Right atrium auricular region (tissue), 2 donors: ENCODE measurements around the gene GRIK5. TPM values are rescaled to one million over a fixed set of nuclear protein-coding genes. Genes with fewer than 3 reads are reported as not detected.

Experiments used
- DNase-seq: peaks from one replicate; pipeline ENCODE4 v3.0.0-alpha.2; 2019; ENCODE audit warnings: low spot score
- H3K27ac ChIP-seq, 2 donors: fragments of 200-600 bp; sonication (generic); 1 replicate in 1 of 2; 2 replicates in 1 of 2; pipeline ENCODE4 v1.5.1; 2016 to 2019
- H3K27me3 ChIP-seq, 2 donors: fragments of 200-600 bp; sonication (generic); one replicate each; pipeline versions ENCODE4 v1.5.1 to v1.6.0; 2017 to 2019
- H3K36me3 ChIP-seq: fragments of 200-600 bp; sonication (generic); one replicate; pipeline ENCODE4 v1.5.1; 2016
- H3K4me1 ChIP-seq, 2 donors: fragments of 200-600 bp; sonication (generic); one replicate each; pipeline versions ENCODE4 v1.5.1 to v1.6.0; 2017 to 2019
- H3K4me3 ChIP-seq, 2 donors: fragments of 200-600 bp; sonication (generic); 1 replicate in 1 of 2; 2 replicates in 1 of 2; pipeline ENCODE4 v1.5.1; 2017 to 2019; ENCODE audit warnings: mild to moderate bottlenecking in 1 of 2, moderate library complexity in 1 of 2
- H3K9me3 ChIP-seq, 2 donors: fragments of 200-600 bp; sonication (generic); one replicate each; pipeline ENCODE4 v1.5.1; 2019
- total RNA-seq, 2 donors: library from RNA; depleted of rRNA; stranded (reverse); fragments of >200 nt; gene quantifications; one replicate each; pipeline ENCODE4 v1.1.0, GENCODE V29; 2016
- TF ChIP-seq, protein P1 (sequence below), 2 donors: fragments of 200-600 bp; sonication (generic); IDR thresholded peaks; one replicate each; pipeline ENCODE4 v1.5.1; 2019; ENCODE audit warnings: antibody characterized with exemption in 2 of 2

The GRIK5 gene
- total RNA-seq, 2 donors from 2014 or later: 8.1 to 17.1 TPM

DNA sequence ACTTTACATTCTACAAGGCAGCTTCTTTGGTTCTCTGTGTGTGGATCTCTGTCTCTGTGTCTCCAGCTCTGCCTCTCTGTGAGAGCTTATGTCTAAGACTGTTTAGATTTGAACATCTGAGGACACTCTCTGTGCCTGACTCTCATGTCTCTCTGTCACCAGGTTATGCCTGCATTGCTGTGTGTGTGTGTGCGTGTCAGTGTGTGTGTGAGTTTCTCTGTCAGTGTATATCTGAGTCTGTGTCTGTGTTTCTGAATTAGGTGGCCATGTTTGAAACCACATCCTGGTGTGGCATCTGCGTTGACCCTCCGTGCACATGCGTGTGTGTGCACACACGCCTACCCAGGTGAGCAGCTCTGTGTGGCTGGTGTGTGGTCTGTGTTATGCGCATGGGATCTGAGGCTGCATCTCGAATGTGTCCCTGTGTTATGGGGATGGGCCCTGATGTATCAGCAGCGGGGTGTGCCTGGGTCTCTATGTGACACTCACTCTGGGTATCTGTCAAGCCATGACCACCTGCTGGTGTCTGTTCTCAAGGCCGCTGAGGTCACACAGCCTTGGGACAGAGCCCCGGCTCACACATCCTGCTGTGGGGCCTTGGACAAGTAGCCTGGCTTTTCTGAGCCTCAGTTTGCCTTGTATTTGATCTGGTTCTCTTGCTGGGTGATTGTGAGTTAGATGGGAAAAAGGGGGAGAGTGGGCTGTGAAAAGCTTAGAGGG is 82.7 kb downstream of the GRIK5 start:
- Histone ChIP-seq H3K4me3 (no peak overlapping the region), H3K4me1 (peaks cover 0 to 14% of the 10 kb centered on the region in 2 donors), H3K27me3 (no peaks in the 10 kb centered on the region), H3K9me3 (no peaks in the 10 kb centered on the region), H3K36me3 (peaks cover 29% of the 10 kb centered on the region), H3K27ac (no peak overlapping the region)
- TF ChIP-seq, protein P1, sequence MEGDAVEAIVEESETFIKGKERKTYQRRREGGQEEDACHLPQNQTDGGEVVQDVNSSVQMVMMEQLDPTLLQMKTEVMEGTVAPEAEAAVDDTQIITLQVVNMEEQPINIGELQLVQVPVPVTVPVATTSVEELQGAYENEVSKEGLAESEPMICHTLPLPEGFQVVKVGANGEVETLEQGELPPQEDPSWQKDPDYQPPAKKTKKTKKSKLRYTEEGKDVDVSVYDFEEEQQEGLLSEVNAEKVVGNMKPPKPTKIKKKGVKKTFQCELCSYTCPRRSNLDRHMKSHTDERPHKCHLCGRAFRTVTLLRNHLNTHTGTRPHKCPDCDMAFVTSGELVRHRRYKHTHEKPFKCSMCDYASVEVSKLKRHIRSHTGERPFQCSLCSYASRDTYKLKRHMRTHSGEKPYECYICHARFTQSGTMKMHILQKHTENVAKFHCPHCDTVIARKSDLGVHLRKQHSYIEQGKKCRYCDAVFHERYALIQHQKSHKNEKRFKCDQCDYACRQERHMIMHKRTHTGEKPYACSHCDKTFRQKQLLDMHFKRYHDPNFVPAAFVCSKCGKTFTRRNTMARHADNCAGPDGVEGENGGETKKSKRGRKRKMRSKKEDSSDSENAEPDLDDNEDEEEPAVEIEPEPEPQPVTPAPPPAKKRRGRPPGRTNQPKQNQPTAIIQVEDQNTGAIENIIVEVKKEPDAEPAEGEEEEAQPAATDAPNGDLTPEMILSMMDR (IDR thresholded peaks at IDR 0.05): no peak
- DNase-seq: no peak

DNA sequence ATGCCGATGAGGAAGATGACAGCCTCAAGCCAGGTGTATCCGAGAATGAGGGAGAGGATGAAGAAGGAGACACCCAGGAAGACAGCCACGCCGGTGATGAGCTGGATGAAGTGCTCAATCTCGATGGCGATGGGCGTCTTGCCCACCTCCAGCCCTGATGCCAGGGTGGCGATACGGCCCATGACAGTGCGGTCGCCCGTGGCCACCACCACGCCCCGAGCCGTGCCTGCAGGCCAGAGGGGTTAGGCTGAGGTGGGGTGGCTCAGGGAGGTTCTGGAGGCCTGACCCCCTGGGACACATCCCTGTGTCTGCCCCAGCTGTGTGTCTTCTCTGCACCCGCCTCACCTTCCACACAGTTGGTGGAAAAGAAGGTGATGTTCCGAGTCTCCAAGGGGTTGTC is 85.0 kb downstream of the GRIK5 start:
- Histone ChIP-seq H3K9me3 (no peaks in the 10 kb centered on the region), H3K27ac (no peak overlapping the region), H3K36me3 (peaks cover 43% of the 10 kb centered on the region), H3K27me3 (no peaks in the 10 kb centered on the region), H3K4me1 (no peaks in the 10 kb centered on the region), H3K4me3 (no peak overlapping the region)
- no peak for DNase-seq
- TF ChIP-seq, protein P1 (IDR thresholded peaks at IDR 0.05): no peak

DNA sequence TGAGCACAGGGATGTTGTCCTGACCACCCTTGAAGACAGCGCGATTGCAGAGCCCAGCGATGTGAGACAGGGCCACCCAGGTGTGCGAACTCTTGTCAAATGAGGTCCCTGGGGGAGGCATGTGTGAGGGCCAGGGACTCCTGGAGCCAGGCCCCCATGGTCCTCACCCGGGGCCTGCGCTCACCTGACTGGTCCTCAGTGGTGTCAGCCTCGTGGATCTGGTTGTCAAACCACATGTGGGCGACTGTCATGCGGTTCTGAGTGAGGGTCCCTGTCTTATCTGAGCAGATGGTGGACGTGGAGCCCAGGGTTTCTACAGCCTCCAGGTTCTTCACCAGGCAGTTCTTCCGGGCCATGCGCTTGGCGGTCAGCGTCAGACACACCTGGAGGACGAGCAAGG is 88.3 kb downstream of the GRIK5 start:
- no peak overlapping the region for H3K27ac ChIP-seq
- H3K27me3 ChIP-seq: no peaks in the 10 kb centered on the region
- no peak overlapping the region for H3K4me3 ChIP-seq
- DNase-seq: no peak
- H3K9me3 ChIP-seq: no peaks in the 10 kb centered on the region
- peaks cover 0 to 4% of the 10 kb centered on the region in 2 donors for H3K4me1 ChIP-seq
- TF ChIP-seq, protein P1 (IDR thresholded peaks at IDR 0.05): no peak
- H3K36me3 ChIP-seq: peaks cover 45% of the 10 kb centered on the region

DNA sequence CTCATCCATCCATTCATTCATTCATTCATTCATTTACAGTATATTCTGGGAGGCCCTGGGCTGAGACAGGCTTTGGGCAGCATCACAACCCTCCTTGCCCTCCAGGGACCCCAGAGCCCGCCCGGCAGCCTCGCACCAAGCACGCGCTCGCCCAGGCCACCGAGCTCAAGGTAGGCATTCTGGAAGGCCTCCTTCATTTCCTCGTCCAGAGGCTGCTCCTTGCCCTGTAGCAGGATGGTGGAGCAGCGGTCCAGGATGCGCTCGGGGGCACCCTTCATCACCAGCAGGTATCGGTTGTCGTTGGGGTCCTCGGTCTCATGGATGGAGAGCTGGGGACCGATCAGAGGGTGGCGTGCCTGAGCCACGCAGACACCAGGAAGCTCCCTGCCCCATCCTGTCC is 91.5 kb downstream of the GRIK5 start:
- no peak overlapping the region for H3K27ac ChIP-seq
- no peaks in the 10 kb centered on the region for H3K9me3 ChIP-seq
- TF ChIP-seq, protein P1 (IDR thresholded peaks at IDR 0.05): no peak
- no peak for DNase-seq
- H3K4me1 ChIP-seq: peaks cover 0 to 4% of the 10 kb centered on the region in 2 donors
- no peaks in the 10 kb centered on the region for H3K27me3 ChIP-seq
- no peak overlapping the region for H3K4me3 ChIP-seq
- H3K36me3 ChIP-seq: peaks cover 46% of the 10 kb centered on the region

DNA sequence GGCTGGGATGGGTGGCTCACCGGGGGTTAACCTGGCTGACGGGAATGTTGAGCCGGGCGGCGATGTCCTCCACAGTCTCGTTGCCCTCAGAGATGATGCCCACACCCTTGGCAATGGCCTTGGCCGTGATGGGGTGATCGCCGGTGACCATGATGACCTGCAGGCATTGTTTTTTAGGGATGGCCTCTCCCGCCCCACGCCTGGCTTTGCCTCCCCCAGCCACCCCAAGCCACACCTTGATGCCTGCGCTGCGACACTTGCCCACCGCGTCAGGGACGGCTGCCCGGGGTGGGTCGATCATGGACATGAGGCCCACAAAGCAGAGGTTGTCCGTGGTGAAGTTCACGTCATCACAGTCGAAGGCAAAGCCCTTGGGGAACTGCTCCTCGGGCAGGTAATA is 92.1 kb downstream of the GRIK5 start:
- Histone ChIP-seq H3K4me1 (peaks cover 0 to 4% of the 10 kb centered on the region in 2 donors), H3K36me3 (peaks cover 46% of the 10 kb centered on the region), H3K4me3 (no peak overlapping the region), H3K27me3 (no peaks in the 10 kb centered on the region), H3K27ac (no peak overlapping the region), H3K9me3 (no peaks in the 10 kb centered on the region)
- TF ChIP-seq, protein P1 (IDR thresholded peaks at IDR 0.05): no peak
- DNase-seq: no peak

DNA sequence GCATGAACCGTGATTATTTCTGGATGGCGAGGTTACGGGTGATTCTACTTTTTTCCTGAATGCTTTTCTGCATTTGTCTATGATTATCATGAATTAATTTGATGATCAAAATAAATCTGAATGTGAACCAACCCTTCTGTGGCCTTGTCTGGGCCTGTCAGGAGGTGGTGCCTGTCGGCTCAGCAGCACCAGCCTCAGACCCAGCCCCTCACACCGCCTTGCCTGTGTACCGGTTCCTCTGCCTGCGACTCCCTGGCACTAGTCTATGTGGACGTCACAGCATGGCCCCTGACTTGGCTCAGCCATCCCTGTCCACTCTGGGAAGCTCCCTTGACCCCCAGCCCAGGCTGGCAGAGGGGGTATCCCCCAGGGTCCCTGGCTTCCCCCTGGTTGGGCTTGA is 95.4 kb downstream of the GRIK5 start:
- Histone ChIP-seq H3K36me3 (peaks cover 50% of the 10 kb centered on the region), H3K4me3 (no peak overlapping the region), H3K27ac (peak overlapping the region in 1 of 2 donors; percentile 51), H3K4me1 (peaks cover 0 to 4% of the 10 kb centered on the region in 2 donors), H3K9me3 (no peaks in the 10 kb centered on the region), H3K27me3 (no peaks in the 10 kb centered on the region)
- DNase-seq: no peak
- TF ChIP-seq, protein P1 (IDR thresholded peaks at IDR 0.05): no peak
